Measurements from ENCODE around the gene CRELD2.

The CRELD2 gene

DNA sequence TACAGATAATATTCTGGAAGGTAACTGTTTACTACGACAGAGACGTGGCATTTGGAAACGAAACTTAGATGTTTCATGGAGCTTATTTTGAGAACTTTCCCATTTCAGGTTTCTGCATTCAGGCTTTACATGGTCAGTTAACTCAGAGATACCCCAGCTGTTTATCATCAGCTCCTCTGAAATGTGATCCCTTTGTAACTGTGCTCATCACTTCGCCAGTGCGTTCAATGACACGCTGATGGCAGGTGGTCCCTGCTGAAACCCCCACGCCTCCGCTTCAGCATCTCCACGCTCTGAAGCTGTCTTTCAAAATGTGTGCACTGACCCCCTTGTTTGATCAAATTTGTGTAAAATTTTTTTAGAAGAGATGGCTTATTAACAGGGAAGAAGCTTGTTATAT is 30.7 kb upstream of the CRELD2 start:
- DNase-seq, result no peak

DNA sequence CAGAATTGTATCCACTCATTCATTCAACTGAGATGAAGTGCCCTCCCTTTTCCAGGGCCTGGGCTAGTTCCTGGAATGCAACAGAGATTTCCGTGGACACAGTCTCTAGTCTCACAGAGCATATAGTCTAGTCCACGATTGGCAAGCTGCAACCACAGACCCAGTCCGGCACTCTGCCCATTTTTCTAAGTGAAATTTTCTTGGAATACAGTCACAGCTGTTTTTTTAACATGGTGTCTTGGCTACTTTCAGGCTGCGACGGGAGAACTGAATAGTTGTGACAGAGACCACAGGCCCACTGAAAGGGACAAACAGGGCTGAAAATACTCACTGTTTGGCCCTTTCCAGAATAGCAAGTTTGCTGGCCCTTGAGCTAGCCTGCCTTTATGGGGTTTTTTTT is 29.4 kb upstream of the CRELD2 start:
- DNase-seq, result no peak

DNA sequence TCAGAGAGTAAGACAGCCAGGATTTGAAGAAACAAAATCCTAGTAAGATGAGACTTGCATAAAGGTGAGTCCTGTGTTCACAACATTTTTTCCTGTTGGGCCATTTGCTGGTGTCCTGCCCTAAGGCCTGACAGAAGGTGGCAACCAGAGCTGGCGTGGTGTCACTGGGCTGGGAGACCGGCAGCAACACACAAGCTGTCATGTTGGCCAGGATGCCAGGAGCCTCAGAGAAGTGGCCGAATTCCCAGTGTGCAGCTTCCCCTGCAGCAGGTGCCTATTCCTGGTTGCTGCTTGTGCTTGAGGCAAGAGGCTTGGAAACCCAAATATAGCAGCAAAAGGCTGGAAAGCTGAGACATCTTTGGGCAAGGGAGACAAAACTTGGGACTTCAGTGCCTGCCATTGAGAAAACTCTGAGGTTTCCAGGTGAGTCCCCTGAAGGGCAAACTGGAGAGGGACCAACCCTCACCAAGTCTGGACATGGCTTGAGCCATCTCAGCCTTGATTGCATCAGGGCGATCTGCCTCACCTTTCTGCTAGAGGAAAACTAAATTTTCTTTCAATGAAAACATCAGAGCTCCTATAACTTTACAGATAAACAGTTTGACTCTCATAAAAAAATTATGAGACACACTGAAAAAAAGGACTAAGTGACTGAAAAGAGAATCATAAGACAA is 26.1 kb upstream of the CRELD2 start:
- DNase-seq, result no peak

DNA sequence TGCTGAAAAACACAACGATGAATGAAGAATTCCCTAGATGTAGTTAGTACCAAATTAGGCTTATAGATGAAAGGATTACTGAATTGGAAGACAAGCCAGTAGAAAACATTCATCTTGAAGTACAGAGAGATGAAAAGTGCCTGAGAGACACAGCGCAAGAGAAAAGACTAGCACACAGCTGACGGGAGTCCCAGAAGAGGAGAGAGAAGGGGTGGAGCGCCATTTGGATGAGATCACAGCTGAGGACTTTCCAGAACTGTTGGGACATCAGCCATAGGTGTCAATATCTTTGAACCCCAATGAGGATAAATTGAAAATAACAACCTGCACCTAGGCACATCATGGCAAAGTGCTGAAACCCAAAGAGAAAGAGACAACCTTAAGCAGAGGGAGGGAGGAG is 25.4 kb upstream of the CRELD2 start:
- DNase-seq, result no peak

- no peak for DNase-seq
These were observed 23.9 kb upstream of the CRELD2 start for GRCh38 chr22:49894322-49895054.

DNA sequence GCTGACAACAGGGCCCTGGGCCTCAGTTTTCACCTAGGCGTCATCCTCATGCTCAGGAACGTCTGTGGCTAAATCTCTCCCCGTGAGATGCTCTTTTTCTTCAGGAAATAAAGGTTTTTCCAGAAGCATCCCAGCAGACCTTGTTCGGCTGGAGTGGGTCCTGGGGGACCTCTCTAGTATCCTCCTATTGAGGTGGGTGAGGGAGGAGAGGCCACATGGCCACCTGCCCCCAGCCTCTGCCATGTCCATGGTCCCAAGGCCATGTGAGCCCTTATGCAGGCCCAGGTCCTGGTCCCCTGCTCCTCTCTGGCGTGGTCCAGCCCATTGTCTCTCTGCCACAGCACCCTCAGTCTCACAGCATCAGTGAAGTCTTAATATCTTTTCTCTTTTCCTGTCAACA is 22.2 kb upstream of the CRELD2 start:
- DNase-seq, result no peak

DNA sequence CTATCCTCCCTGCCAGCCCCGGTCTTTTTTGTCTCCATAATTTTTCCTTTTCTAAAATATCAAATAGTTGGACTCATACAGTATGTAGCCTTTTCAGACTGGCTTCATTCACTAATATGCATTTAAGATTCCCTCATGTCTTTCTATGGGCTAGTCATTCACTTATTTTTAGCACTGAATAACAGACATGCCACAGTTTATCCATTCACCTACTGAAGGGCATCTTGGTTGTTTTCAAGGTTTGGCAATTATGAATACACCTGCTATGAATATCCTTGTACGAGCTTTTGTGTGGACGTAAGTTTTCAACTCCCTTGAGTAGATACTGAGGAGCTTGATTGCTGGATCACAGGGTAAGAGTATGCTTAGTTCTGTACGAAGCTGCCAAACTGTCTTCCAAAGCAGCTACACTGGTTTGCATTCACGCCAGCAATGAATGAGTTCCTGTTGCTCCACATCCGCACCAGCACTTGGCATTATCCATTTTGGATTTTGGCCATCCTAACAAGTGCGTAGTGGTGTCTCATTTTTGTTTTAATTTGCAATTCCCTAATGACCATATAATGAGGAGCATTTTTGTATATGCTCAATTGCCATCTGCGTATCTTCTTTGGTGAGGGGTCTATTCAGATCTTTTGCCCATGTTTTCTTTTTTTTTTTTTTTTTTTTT is 21.3 kb upstream of the CRELD2 start:
- DNase-seq, result no peak

DNA sequence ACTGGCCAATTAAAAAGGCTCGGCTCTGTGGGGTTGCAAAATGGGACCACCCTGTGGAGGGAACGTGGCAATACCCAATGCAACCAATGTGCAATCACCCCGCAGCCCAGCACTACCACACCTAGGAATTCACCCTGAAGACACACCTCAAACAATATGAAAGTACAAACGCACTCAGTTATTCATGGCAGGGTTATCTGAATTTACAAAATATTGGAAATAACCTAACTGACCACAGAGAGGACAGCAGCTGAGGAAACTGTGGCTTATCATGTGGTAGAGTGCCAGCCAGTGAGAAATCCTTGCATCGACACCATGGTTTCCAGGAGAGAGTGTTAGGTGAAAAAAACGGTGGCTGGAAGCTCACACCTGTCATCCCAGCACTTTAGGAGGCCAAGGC is 18.9 kb upstream of the CRELD2 start:
- no peak for DNase-seq

DNA sequence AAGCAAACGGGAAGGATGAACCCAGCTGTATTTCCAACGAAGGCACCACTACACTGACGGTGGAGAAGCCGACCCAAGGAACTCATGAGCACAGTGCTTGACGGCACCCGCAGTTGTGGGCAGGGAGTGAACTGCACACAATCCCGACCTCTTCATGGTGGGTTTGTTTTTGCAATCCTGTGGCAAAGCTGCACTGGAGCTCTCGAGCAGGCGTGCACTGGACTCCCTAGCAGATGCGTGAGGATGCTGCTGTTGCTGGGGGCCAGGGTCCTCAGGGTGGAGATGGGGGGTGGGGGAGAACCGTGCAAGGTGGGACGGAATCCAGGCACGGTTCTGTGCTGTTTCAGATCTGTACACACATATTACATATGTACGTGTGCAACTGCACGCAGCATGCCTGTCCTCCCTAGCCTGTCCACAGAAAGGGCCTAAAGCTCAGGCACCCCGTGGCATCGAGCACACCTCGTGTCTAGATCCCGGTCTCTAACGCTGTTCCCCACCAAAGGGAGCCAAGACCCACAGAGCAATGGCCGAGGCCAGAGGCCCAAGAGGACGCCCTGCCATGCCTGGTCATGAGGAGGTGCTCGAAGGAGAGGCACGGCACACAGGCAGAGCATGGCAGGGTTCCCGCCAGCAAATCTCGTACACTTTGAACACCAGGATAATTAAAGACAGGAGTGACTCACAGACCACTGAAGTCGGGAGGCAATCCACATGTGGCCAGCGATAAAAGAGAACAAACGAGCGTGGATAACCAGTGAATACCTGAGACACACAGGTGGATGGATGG is 17.8 kb upstream of the CRELD2 start:
- DNase-seq, result no peak

GRCh38 chr22:49901457-49901856 is 17.0 kb upstream of the CRELD2 start:
- DNase-seq, result no peak

DNA sequence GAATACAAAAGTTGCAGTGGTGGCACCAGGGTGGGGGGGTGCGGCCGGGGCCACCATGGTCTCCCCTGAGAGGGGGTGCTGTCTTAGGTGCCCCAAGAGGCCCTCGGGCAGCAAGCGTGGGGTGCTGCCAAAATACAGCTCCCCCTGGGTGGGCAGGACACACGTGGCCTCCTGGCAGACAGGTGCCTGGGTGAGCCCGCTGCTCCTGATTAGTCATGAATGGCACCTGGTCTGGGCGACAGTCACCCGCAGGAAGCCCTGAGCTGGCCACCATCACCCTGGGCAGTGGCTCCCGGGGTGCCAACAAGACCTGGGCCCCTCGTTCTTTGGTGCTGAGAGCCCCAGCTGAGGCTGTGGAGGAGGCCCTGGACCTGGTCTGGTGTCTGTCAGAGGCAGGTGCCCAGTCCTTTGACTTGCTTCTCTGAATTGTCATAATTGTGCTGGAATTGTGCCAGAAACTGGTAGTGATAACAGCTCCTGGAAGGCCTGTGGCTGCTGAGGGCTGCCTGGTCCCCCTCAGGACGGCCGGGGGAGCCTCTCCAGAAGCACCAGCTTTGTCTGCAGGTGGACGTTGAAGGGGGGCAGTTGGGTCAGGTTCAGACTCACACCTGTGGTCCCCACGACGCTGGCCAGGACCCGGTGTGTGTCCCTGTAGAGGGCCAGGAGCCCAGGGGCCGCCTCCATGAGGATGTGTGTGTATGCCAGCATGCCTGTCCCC is 15.0 kb upstream of the CRELD2 start:
- DNase-seq, result no peak

DNA sequence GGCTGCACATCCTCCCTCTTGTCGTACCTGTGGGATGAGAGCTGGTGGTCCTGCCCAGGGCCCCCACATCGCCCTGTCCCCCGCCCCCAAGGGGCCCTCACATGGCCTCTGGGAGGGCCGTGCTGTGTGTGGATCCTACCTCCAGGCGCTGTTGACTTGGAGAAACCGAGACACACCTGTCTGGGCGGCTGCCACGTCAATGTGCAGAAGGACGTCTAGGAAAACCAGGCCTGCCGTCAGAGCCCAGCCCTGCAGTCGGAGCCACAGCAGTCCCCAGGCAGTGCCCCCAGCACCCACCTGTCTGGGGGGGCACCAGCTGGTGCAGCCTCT is 14.4 kb upstream of the CRELD2 start:
- no peak for DNase-seq

- no peak for DNase-seq
These were observed 13.0 kb upstream of the CRELD2 start for GRCh38 chr22:49905465-49905864.

GRCh38 chr22:49906071-49906798 is 12.2 kb upstream of the CRELD2 start:
- no peak for DNase-seq

DNA sequence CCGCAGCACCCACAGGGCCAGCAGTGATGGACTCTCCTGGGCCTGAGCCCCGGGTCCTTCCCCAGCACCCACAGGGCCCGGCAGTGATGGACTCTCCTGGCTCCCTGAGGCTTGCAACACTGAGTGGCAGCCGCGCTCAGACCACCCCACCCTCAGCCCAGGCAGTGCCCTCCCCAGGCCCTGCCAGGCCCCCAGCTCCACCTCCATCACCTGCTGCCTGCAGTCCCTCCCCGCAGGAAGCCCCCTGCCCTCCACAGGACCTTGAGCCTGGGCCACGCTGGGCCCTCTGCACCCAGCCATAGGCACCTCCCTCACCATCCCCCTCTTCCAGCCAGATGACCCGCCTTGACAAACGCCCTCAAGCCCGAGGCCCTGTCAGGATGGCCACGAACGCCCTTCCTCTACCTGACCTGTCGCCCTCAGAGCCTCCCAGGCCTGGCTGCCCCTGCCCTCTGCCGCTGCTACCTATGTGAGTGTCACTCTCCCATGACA is 11.6 kb upstream of the CRELD2 start:
- DNase-seq, result no peak

- DNase-seq, result no peak
These were observed 10.6 kb upstream of the CRELD2 start for GRCh38 chr22:49907807-49908206.

DNA sequence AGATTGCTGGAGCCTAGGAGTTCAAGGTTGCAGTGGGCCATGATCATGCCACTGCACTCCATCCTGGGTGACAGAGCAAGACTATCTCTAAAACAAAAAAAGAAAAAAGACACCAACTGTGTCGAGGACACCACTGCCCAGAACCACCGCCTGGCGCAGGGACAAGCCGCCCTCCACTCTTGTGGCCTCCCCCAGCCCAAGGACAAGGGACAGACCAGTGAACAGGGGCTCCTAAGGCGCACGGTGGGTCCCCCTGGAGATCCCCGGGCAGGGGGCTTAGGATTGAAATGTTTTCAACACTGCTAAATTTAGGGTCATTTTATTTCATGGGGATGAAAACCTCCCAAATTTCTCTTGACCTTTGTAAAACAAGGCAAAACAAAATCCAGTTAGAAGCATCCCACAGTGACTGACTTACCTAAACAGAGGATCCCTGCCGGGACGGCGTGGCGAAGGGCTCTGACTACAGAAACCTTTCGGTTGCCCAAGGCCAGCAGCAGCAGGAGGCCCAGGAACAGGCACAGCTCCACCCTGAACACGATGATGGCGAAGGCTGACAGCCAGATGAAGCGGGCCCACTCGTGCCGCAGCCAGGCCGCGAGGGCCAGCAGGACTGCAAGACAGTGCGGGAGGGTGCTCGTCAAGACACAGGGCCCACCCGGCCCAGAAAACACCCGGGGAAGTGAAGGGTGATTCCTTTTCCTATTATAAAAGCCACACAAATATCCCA is 8.8 kb upstream of the CRELD2 start:
- no peak for DNase-seq

GRCh38 chr22:49910229-49911155 is 7.9 kb upstream of the CRELD2 start:
- DNase-seq, result no peak

DNA sequence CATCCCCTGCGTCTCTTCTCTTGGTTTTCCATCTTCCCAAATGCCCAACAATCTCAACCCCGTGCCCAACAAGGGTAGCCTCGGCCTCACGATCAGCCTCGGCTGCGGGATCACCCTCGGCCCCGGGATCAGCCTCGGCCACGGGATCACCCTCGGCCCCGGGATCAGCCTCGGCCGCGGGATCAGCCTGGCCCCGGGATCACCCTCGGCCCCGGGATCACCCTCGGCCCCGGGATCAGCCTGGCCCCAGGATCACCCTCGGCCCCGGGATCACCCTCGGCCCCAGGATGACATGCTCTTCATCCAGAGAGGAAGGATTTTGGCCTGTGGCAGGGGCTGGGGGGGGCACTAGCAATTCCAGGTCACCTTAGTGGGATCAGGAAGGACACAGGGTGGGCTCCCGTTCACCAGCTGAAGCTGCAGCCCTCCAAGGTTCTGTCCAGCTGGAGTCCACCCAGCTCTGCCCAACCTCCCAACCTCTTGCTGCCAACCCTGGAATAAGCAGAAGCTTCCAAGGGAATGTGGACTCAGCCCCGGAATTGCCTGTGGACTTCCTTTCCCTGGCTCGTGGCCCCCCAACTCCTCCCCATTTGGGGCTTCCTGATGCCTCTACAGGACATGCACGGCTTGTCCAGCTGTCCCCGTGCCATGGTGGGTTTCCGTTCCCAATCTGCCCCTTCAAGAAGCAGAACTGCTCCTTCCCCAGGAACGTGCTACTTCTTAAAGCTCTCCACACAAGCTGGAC is 6.4 kb upstream of the CRELD2 start:
- DNase-seq, result no peak

Measured in CD4-positive, alpha-beta T cell treated with Interleukin-4 for 4 hours (primary cell).